Smooth muscle cell (in vitro differentiated cells): Measurements from ENCODE around the gene ABI3BP. TPM values are rescaled to one million over a fixed set of nuclear protein-coding genes. Genes with fewer than 3 reads are reported as not detected.

Source experiments
- DNase-seq: peaks from one replicate; lab custom pipeline; 2025; ENCODE audit not compliant: unreplicated experiment; lab: John Stamatoyannopoulos, UW
- H2AFZ ChIP-seq: fragments of 200-600 bp; sonication (generic); 2 replicates; pipeline ENCODE4 v1.6.0; 2016; ENCODE audit warnings: antibody characterized with exemption, low read depth, mild to moderate bottlenecking
- H3F3A ChIP-seq: fragments of 200-600 bp; sonication (generic); 2 replicates; pipeline ENCODE4 v1.6.0; 2017; ENCODE audit warnings: antibody characterized with exemption, low read depth
- H3K27ac ChIP-seq: fragments of 200-600 bp; sonication (generic); 2 replicates; pipeline ENCODE4 v1.5.1; 2016; ENCODE audit warnings: low read depth, mild to moderate bottlenecking
- H3K27me3 ChIP-seq: fragments of 200-600 bp; sonication (generic); 2 replicates; pipeline ENCODE4 v1.6.1; 2016; ENCODE audit warnings: low read depth, mild to moderate bottlenecking
- H3K36me3 ChIP-seq: fragments of 200-600 bp; sonication (generic); 2 replicates; pipeline ENCODE4 v1.5.1; 2016; ENCODE audit warnings: low read depth
- H3K4me1 ChIP-seq: fragments of 200-600 bp; sonication (generic); 2 replicates; pipeline ENCODE4 v1.5.1; 2016; ENCODE audit warnings: low read depth
- H3K4me2 ChIP-seq: fragments of 200-600 bp; sonication (generic); 2 replicates; pipeline ENCODE4 v1.6.0; 2016; ENCODE audit warnings: mild to moderate bottlenecking
- H3K4me3 ChIP-seq: fragments of 200-600 bp; sonication (generic); 2 replicates; pipeline ENCODE4 v1.5.1; 2016; ENCODE audit warnings: mild to moderate bottlenecking
- H3K79me2 ChIP-seq: fragments of 200-600 bp; sonication (generic); 2 replicates; pipeline ENCODE4 v1.6.0; 2016; ENCODE audit warnings: low read depth, mild to moderate bottlenecking
- H3K9ac ChIP-seq: fragments of 200-600 bp; sonication (generic); 2 replicates; pipeline ENCODE4 v1.6.0; 2016; ENCODE audit warnings: low read depth
- H3K9me3 ChIP-seq: fragments of 200-600 bp; sonication (generic); replicated peaks from 2 replicates; pipeline ENCODE4 v1.5.1; 2016; ENCODE audit warnings: low read depth
- H4K20me1 ChIP-seq: fragments of 200-600 bp; sonication (generic); 2 replicates; pipeline ENCODE4 v1.6.0; 2016; ENCODE audit warnings: low read depth
- CTCF ChIP-seq: fragments of 200-600 bp; sonication (generic); IDR thresholded peaks from 2 replicates; pipeline ENCODE4 v1.5.1; 2017; ENCODE audit warnings: borderline replicate concordance, mild to moderate bottlenecking, antibody characterized with exemption; ENCODE audit not compliant: insufficient read depth, poor library complexity, severe bottlenecking
- WGBS: methylation state at CpG from one replicate; pipeline ENCODE4 v1.1.7; 2016; ENCODE audit warnings: low lambda C conversion rate; 5-methylcytosine and 5-hydroxymethylcytosine counted together
- polyA plus RNA-seq: library from polyadenylated mRNA; unstranded; fragments of >200 nt; fragmentation: Nextera tagmentation; extraction: Ambion mirVana; gene quantifications from 2 replicates; pipeline ENCODE4 v1.2.1, GENCODE V29; 2016
- total RNA-seq: library from RNA; depleted of rRNA; stranded (reverse); fragments of >200 nt; gene quantifications from 2 replicates; pipeline ENCODE4 v1.2.3, GENCODE V29; 2014

ABI3BP gene
- total and polyA plus RNA-seq, 2 experiments from 2014 or later, result 0.47 to 0.58 TPM

GRCh38 chr3:100708644-100708988, 284.6 kb downstream of the ABI3BP start:
- no peak for DNase-seq
- peak overlapping the region; percentile 67 for H3K9ac ChIP-seq
- WGBS, result 90% methylated on average over 3 of the region's 3 CpGs

GRCh38 chr3:100706365-100706764, 286.9 kb downstream of the ABI3BP start:
- peaks cover 16% of the 10 kb centered on the region for H3K79me2 ChIP-seq
- no peak for TF ChIP-seq CTCF
- no peak overlapping the region for H3K9ac ChIP-seq
- peaks cover 11% of the 10 kb centered on the region for H3F3A ChIP-seq
- peak overlapping the region; percentile 24 for H2AFZ ChIP-seq
- peaks cover 13% of the 10 kb centered on the region for H4K20me1 ChIP-seq
- no peaks in the 10 kb centered on the region for H3K9me3 ChIP-seq
- H3K27me3 ChIP-seq, result peaks cover 18% of the 10 kb centered on the region
- no peak overlapping the region for H3K4me2 ChIP-seq
- no peak overlapping the region for H3K27ac ChIP-seq
- H3K36me3 ChIP-seq, result no peaks in the 10 kb centered on the region
- H3K4me1 ChIP-seq, result peaks cover 7% of the 10 kb centered on the region
- 82% methylated on average over 3 of the region's 3 CpGs for WGBS
- H3K4me3 ChIP-seq, result no peak overlapping the region
- no peak for DNase-seq

More at GRCh38 chr3:100708644-100708988, 284.6 kb downstream of the ABI3BP start:
- TF ChIP-seq CTCF, result no peak
- Histone ChIP-seq H3K27me3 (peaks cover 18% of the 10 kb centered on the region), H4K20me1 (peaks cover 36% of the 10 kb centered on the region), H3K36me3 (peaks cover 3% of the 10 kb centered on the region), H3K4me1 (peaks cover 24% of the 10 kb centered on the region), H3K27ac (peak overlapping the region; percentile 91), H3K4me3 (peak overlapping the region; percentile 53), H3K9me3 (no peaks in the 10 kb centered on the region), H3K4me2 (peak overlapping the region; percentile 83), H3F3A (peaks cover 11% of the 10 kb centered on the region), H2AFZ (peak overlapping the region; percentile 80), H3K79me2 (peaks cover 38% of the 10 kb centered on the region)

- Histone ChIP-seq H3K27me3 (peaks cover 18% of the 10 kb centered on the region), H3K27ac (no peak overlapping the region), H3K4me3 (no peak overlapping the region), H3K4me2 (no peak overlapping the region), H4K20me1 (no peaks in the 10 kb centered on the region), H3K79me2 (no peaks in the 10 kb centered on the region), H3F3A (no peaks in the 10 kb centered on the region), H3K9me3 (no peaks in the 10 kb centered on the region), H3K9ac (no peak overlapping the region), H2AFZ (no peak overlapping the region), H3K36me3 (no peaks in the 10 kb centered on the region), H3K4me1 (no peaks in the 10 kb centered on the region)
- no peak for TF ChIP-seq CTCF
- 90% methylated on average over 4 of the region's 4 CpGs for WGBS
- DNase-seq, result no peak
Observed at GRCh38 chr3:100703865-100704264, 289.4 kb downstream of the ABI3BP start.

GRCh38 chr3:100702980-100703345, 290.3 kb downstream of the ABI3BP start:
- Histone ChIP-seq H3K4me2 (no peak overlapping the region), H3F3A (no peaks in the 10 kb centered on the region), H3K9ac (no peak overlapping the region), H3K27me3 (peaks cover 18% of the 10 kb centered on the region), H4K20me1 (no peaks in the 10 kb centered on the region), H3K4me1 (no peaks in the 10 kb centered on the region), H3K79me2 (no peaks in the 10 kb centered on the region), H3K4me3 (no peak overlapping the region), H3K36me3 (no peaks in the 10 kb centered on the region), H2AFZ (no peak overlapping the region), H3K9me3 (no peaks in the 10 kb centered on the region), H3K27ac (peak overlapping the region; percentile 63)
- TF ChIP-seq CTCF, result no peak
- 94% methylated on average over 5 of the region's 5 CpGs for WGBS
- no peak for DNase-seq
